Occipital lobe (tissue), 3 donors: Measurements from ENCODE around the gene RXRB. TPM values are rescaled to one million over a fixed set of nuclear protein-coding genes. Genes with fewer than 3 reads are reported as not detected.
"Not testable (repeated sequence)": the region's sequence is repeated elsewhere in the genome, so short reads cannot be mapped to it uniquely, and the experiment has no call there.

Experiments
- DNase-seq: peaks from one replicate; lab custom pipeline; 2025; lab: John Stamatoyannopoulos, UW
- small RNA-seq: library from RNA; depleted of rRNA; stranded (forward); fragments of <200 nt; gene quantifications from one replicate; pipeline ENCODE3, GENCODE V24; 2014
- total RNA-seq: library from RNA; depleted of rRNA; stranded (reverse); fragments of >200 nt; gene quantifications from one replicate; pipeline ENCODE4 v1.2.3, GENCODE V29; 2014

RXRB gene
- total RNA-seq, 1 donor from 2014 or later, result 22.6 TPM

DNA sequence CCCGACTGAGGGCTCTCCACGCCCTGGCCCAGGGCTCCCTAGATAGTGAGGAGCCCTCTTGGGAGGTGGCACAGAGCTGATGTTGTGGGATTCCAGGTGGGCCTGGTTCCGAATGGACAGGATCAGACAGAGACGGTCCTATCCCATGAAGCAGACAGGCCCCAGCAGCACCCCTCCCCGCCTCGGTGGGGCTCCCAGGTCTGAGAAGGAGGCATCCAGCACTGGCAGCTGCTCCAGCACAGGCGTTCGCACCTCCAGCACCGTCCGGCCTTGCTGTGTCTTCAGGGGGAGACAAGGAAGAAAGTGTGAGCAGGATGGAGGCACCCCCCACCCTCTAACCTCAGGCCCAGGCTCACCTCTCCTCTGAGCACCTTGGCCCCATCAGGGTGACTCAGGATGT, 36.9 kb downstream of the RXRB start:
- DNase-seq, result no peak

DNA sequence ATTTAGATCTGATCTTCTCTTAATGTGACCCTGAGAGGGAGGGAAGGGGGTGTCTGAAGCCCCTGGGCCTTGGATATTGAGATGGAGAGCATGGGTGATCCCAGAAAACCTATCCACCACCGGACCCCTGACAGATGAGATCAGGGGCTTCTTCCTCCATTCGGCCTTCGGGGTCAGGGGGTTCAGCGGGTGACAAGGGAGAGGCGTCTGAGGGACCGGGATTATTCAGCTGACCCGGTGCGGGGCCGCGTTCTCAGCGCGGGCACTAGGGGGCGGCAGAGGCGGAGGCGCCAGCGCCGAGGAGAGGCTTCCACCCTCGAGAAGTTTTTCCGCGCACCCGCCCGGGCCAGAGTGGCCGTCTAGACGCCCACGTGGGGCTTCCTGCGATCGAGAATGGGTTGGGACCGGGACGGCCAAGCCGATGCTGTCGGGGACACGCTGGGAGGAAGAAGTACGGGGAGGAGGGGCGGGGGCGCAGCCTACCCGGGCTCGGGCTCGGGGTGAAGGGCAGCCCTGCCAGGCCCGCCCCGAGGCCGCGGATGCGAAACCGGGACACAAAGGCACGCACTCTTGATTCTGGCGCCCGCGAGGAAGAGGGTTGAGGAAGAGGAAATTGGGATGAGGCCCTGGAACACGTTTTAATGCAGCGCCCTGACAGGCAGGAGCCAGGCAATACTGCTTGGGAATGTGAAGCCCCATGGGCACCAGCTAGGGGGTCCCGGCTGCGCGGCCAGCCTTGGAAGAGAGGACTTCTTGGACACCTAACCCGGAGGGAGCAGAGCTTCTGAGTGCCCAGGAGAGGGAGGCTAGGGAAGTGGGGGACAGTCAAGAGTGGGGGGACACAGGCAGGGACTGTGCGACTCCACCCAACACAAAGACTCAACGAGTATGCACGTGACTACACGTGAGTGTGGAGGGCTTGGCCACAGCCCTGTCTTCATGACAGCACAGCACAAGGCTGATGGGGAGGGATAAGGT, 38.8 kb downstream of the RXRB start:
- peak; percentile 24 for DNase-seq

DNA sequence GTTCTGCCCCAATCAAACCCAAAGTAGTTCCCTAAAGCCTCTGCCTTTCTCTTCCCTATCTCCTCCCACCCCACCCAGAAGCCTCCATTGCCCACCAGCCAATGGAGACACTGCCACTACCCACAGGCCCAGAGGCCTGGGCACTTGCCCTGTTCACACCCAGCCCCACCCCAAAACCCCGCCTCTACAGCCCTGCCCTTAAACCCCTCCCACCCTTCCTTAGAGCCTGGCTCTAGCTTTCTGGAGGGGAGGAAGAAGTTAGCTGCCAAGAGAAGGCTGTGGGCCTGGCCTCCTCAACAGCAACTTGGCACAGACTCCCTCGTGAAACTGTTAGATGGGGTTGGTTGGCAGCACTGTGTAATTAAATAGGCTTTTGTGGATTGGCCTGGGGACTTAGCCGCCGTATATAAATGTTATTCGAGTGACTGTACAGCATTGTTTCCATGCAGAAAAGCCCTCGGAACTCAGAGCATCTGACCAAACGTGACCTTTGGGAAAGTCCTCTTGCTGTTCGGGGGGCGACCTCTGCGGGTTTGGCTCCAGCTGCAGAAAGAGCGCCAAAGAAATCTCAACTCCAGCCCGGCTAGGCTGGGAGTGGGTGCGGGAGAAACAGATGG, 39.6 kb downstream of the RXRB start:
- DNase-seq, result no peak

GRCh38 chr6:33160096-33160495, 40.4 kb downstream of the RXRB start:
- DNase-seq, result no peak

DNA sequence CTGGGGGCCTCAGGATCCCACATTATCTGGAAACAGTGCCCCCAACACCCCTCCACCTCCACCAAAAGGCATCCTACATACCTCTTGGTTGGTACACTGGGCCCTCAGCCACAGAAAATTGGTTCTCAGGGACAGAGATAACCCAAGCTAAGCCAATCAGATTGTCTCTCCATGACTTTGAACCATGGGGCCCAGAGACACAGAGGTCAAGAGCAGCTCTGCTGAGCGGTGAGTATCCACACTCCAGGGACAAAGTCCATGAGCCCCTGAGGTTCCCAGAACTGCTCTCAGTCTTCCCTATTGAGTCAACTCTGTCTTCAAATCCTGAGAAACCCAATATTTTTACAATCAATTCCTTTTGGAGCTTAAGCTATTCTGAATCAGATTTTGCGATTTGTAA, 43.5 kb downstream of the RXRB start:
- no peak for DNase-seq

- no peak for DNase-seq
These were observed 43.9 kb downstream of the RXRB start for GRCh38 chr6:33156561-33156960.

DNA sequence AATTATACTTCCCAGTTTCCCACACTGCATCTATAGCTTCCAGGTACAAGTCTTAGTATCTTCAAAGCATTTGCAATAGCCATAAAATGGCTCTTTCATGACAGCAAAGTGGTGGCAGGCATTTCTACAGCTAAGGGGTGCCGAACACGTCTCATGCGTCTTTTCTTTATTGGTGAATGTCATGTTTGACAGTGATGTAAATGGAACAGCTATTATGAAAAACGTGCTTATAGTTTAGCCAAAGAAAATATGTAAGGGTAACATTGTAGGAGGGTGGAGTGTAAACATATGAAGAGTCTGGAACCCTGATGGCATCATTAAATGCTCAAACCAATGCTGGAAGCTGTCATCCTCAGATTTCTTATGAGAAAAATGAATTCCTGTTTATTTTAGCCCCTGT, 46.1 kb downstream of the RXRB start:
- DNase-seq, result no peak

DNA sequence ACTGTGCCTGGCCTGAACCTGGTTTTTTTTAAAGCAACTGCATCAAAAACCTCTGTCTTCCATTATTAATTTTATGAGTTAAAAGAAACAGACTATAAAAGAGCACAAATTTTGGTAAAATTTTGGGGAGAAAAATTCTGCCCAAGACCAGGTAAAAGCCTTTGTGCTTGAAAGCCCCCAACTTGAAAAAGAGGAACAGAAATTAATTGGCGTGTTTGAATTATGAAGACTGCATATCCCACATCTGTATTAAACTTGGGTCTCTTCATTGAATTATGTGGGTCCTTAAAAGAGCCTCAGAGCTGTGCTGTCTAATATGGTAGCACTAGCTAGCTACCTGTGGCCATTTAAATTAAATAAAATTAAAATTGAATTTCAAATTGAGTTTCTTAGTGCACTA, 49.4 kb downstream of the RXRB start:
- no peak for DNase-seq

DNA sequence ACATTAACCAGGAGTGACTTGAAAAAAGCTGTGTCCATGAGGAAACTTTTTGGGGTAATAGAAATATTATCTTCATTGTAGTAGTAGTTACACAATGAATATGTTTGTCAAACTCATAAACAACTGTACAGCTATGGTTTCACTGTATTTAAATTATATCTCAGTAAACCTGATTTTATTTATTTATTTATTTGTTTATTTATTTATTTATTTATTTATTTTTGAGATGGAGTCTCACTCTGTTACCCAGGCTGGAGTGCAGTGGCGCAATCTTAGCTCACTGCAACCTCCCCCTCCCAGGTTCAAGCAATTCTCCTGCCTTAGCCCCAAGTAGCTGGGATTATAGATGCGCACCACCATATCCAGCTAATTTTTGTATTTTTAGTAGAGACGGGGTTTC, 49.9 kb downstream of the RXRB start:
- DNase-seq, result not testable (repeated sequence)

- DNase-seq, result no peak
These were observed 52.4 kb downstream of the RXRB start for GRCh38 chr6:33147807-33148666.

DNA sequence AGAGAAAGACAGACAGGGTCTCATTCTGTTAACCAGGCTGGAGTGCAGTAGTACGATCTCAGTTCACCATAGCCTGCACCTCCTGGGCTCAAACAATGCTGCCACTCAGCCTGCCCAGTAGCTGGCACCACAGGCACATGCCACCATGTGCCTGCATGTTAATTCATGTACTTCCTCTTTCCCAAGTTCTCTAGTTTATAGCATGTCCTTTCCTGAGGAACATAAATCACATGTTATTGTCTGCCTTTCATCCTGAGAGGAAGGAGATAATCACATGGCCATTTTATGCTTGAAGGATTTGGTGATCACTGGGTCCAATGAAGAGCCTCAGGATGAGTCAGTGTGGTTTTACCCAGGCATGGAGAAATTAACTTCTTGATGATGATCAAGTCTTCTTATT, 56.1 kb downstream of the RXRB start:
- no peak for DNase-seq

Small RNA genes lying within 50 kb of the gene (small RNA-seq; reads per million reads assigned to genes)
- gene MIR219A1, result 1.7 reads per million, percentile 82 among the genes with 10 or more reads in this experiment
- 0.29 reads per million, percentile 10 among the genes with 10 or more reads in this experiment for gene RNY4P10

Other genes with a start within 250 kb of the RXRB start
- gene HLA-DMA, start 247.6 kb downstream of the RXRB start, total RNA-seq, result 0.94 TPM
- gene BRD2, start 232.1 kb downstream of the RXRB start, total RNA-seq, result 66.6 TPM
- 0.16 TPM for gene HLA-DOA, start 191.1 kb downstream of the RXRB start, total RNA-seq
- 1.4 TPM for gene HLA-DPA1, start 127.0 kb downstream of the RXRB start, total RNA-seq
- gene HLA-DPB1, start 124.7 kb downstream of the RXRB start, total RNA-seq, result 1.4 TPM
- gene COL11A2, start 8.2 kb downstream of the RXRB start, total RNA-seq, result 0.94 TPM
- gene SLC39A7, start 202 bp upstream of the RXRB start, total RNA-seq, result 34.8 TPM
- gene HSD17B8, start 4.0 kb upstream of the RXRB start, total RNA-seq, result 4.5 TPM
- 20.6 TPM for gene RING1, start 7.8 kb upstream of the RXRB start, total RNA-seq
- 35.1 TPM for gene VPS52, start 71.2 kb upstream of the RXRB start, total RNA-seq
- gene RPS18, start 71.4 kb upstream of the RXRB start, total RNA-seq, result 3,778 TPM
- gene B3GALT4, start 76.5 kb upstream of the RXRB start, total RNA-seq, result 12.5 TPM
- gene WDR46, start 88.6 kb upstream of the RXRB start, total RNA-seq, result 42.6 TPM
- gene PFDN6, start 88.9 kb upstream of the RXRB start, total RNA-seq, result 27.0 TPM
- gene RGL2, start 98.3 kb upstream of the RXRB start, total RNA-seq, result 13.7 TPM
- gene TAPBP, start 113.4 kb upstream of the RXRB start, total RNA-seq, result 10.5 TPM
- gene ZBTB22, start 117.1 kb upstream of the RXRB start, total RNA-seq, result 28.4 TPM
- gene DAXX, start 122.3 kb upstream of the RXRB start, total RNA-seq, result 30.1 TPM
- 3.6 TPM for gene KIFC1, start 191.2 kb upstream of the RXRB start, total RNA-seq
- gene PHF1, start 210.3 kb upstream of the RXRB start, total RNA-seq, result 17.9 TPM
- gene CUTA, start 217.4 kb upstream of the RXRB start, total RNA-seq, result 59.1 TPM
- 21.5 TPM for gene SYNGAP1, start 219.4 kb upstream of the RXRB start, total RNA-seq